GM03348 (cell line): ENCODE measurements around the gene GGT6.
"Not testable (repeated sequence)": the region's sequence is repeated elsewhere in the genome, so short reads cannot be mapped to it uniquely, and the experiment has no call there.

Experiments used
- DNase-seq: peaks from one replicate; pipeline ENCODE4 v3.0.0; 2012; ENCODE audit warnings: low spot score

Gene GGT6

GRCh38 chr17:4560421-4560820, at the start of gene GGT6:
TSS of gene GGT6 (minus strand) at chr17:4560577. CDS start at chr17:4560521, 56 bp downstream.
- no peak for DNase-seq

GRCh38 chr17:4610162-4610561, 49.8 kb upstream of the GGT6 start:
- no peak for DNase-seq

- no peak for DNase-seq
These were observed 49.4 kb upstream of the GGT6 start for GRCh38 chr17:4609761-4610160.

- DNase-seq: no peak
These were observed 47.4 kb upstream of the GGT6 start for GRCh38 chr17:4607773-4608187.

- no peak for DNase-seq
These were observed 46.9 kb upstream of the GGT6 start for GRCh38 chr17:4607261-4607741.

- no peak for DNase-seq
These were observed 45.4 kb upstream of the GGT6 start for GRCh38 chr17:4605826-4606225.

- not testable (repeated sequence) for DNase-seq
These were observed 44.4 kb upstream of the GGT6 start for GRCh38 chr17:4604736-4605135.

GRCh38 chr17:4604111-4604644, 43.8 kb upstream of the GGT6 start:
- peak; percentile 47 for DNase-seq

GRCh38 chr17:4602041-4602440, 41.7 kb upstream of the GGT6 start:
- no peak for DNase-seq

GRCh38 chr17:4601326-4601725, 40.9 kb upstream of the GGT6 start:
- no peak for DNase-seq

- no peak for DNase-seq
These were observed 40.2 kb upstream of the GGT6 start for GRCh38 chr17:4600563-4600962.

- DNase-seq: no peak
These were observed 39.3 kb upstream of the GGT6 start for GRCh38 chr17:4599505-4600281.

- peak; percentile 52 for DNase-seq
These were observed 38.6 kb upstream of the GGT6 start for GRCh38 chr17:4598776-4599504.

GRCh38 chr17:4597975-4598374, 37.6 kb upstream of the GGT6 start:
- no peak for DNase-seq

- no peak for DNase-seq
These were observed 36.4 kb upstream of the GGT6 start for GRCh38 chr17:4596636-4597380.

GRCh38 chr17:4595685-4596342, 35.4 kb upstream of the GGT6 start:
- not testable (repeated sequence) for DNase-seq

- no peak for DNase-seq
These were observed 34.7 kb upstream of the GGT6 start for GRCh38 chr17:4594931-4595684.

GRCh38 chr17:4594406-4594805, 34.0 kb upstream of the GGT6 start:
- no peak for DNase-seq

GRCh38 chr17:4593021-4593421, 32.6 kb upstream of the GGT6 start:
- DNase-seq: no peak

- no peak for DNase-seq
These were observed 32.0 kb upstream of the GGT6 start for GRCh38 chr17:4592240-4593005.
